Measurements from ENCODE around the gene POLDIP2. TPM values are rescaled to one million over a fixed set of nuclear protein-coding genes. Genes with fewer than 3 reads are reported as not detected.

Gene POLDIP2
- total RNA-seq, 1 donor from 2014 or later, result 119 TPM

DNA sequence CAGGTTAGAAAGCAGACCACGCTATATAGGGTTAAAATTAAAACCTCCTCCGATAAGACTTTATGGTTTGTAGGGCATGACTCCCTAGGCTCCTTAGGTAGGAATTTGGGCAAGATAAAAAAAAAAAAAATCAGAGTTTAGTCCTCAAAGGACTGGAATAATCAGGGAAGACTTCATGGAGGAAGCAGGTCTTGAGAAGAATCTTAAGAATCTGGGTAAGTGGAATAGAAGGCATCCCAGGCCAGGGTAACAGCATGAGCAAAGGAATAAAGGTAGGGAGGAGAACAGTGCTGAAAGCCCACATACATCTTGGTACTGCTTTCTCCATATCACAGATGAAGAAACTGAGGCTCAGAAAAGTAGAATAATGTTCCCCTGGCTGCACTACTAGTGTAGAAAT is 33.2 kb upstream of the POLDIP2 start:
- DNase-seq (ENCODE audit: low spot score), result no peak
- ATAC-seq, result no peak

DNA sequence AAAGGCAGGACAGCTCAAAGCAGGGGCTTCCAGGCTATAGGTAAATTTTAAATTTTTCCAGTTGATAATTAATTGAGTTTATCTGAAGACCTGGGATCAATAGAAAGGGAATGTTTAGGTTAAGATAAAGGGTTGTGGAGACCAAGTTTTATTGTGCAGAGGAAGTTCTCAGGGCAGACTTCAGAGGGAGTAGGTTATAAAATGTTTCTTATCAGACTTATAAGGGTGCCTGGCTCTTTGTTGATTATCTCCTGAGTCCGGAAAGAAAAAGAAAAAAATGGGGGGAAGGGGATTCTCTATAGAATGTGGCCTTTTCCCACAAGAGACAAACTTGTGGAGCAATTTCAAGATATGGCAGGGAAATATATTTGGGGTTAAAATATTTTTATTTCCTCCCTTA is 32.8 kb upstream of the POLDIP2 start:
- no peak for DNase-seq (ENCODE audit: low spot score)
- ATAC-seq, result no peak

DNA sequence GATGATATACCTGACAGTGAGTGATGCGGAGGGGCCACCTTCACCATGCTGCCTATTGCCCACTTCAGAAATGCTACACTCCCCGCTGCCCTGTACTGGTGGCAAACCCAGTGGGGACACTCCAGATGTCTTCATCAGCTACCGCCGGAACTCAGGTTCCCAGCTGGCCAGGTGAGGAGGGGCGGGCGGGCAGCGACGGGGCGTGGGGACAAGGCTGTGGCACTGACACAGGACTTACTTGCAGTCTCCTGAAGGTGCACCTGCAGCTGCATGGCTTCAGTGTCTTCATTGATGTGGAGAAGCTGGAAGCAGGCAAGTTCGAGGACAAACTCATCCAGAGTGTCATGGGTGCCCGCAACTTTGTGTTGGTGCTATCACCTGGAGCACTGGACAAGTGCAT is 30.8 kb upstream of the POLDIP2 start:
- DNase-seq (ENCODE audit: low spot score), result no peak

DNA sequence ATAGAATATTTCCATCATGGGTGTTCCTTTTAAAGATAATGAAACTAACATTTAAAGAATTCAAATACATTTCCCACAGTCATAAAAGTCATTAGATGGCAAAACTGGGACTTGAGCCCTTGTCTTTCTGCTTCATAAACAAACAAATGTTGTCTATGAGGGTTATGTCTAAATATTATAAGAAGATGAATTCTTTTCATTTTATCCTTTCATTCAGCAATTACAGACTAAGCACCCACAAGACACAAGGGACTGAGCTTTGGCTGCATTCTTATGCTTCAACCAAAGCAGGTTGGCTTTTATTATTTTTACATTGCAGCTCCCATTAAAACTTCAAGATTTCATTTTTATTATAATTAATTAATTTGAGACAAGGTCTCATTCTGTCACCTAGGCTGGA is 29.1 kb upstream of the POLDIP2 start:
- ATAC-seq (no peak), DNase-seq (ENCODE audit: low spot score) (no peak)

More for the DNA sequence above, 30.8 kb upstream of the POLDIP2 start:
- no peak for ATAC-seq

GRCh38 chr17:28385406-28385805 is 28.1 kb upstream of the POLDIP2 start:
- DNase-seq (ENCODE audit: low spot score) (no peak), ATAC-seq (no peak)

DNA sequence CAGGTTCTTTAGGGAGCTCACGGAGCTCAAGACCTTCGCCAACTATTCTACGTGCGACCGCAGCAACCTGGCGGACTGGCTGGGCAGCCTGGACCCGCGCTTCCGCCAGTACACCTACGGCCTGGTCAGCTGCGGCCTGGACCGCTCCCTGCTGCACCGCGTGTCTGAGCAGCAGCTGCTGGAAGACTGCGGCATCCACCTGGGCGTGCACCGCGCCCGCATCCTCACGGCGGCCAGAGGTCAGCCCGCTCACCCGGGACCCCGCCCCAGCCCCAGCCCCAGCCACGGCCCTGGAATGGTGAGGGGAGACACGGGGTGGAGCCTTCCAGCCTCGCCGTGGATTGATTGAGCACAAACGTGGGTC is 27.7 kb upstream of the POLDIP2 start:
- ATAC-seq (peak; percentile 51), DNase-seq (ENCODE audit: low spot score) (no peak)

DNA sequence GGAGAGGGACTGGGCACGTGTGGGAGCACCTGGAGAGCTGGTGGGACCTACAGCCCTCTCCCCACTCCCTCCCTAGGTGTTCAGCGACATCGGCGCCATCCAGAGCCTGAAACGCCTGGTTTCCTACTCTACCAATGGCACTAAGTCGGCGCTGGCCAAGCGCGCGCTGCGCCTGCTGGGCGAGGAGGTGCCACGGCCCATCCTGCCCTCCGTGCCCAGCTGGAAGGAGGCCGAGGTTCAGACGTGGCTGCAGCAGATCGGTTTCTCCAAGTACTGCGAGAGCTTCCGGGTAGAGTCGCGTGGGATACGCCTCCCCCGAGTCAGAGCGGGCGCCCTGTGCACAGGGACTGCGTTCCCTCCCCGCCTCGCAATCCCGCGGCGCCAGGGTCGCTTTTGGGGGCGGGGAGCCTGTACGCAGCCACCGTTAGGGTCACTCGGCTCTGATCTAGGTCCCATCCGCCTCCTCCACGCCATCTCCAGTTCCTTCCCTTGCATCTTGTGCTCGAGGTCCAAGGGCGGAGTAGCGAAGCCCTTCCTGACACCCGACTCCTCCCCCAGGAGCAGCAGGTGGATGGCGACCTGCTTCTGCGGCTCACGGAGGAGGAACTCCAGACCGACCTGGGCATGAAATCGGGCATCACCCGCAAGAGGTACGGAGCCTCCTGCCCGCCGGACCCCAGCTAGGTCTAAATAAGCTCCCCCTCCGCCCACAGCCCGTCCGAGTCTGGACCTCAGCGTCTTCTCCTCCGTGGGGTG is 27.1 kb upstream of the POLDIP2 start:
- DNase-seq (ENCODE audit: low spot score) (peak; percentile 84), ATAC-seq (peak; percentile 83)

DNA sequence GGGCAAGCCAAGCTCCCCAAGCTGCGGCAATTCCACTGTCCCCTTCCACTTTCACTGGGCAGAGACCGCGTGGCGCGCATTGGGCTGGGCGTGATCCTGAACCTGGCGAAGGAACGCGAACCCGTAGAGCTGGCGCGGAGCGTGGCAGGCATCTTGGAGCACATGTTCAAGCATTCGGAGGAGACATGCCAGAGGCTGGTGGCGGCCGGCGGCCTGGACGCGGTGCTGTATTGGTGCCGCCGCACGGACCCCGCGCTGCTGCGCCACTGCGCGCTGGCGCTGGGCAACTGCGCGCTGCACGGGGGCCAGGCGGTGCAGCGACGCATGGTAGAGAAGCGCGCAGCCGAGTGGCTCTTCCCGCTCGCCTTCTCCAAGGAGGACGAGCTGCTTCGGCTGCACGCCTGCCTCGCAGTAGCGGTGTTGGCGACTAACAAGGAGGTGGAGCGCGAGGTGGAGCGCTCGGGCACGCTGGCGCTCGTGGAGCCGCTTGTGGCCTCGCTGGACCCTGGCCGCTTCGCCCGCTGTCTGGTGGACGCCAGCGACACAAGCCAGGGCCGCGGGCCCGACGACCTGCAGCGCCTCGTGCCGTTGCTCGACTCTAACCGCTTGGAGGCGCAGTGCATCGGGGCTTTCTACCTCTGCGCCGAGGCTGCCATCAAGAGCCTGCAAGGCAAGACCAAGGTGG is 24.0 kb upstream of the POLDIP2 start:
- DNase-seq (ENCODE audit: low spot score) (peak; percentile 75), ATAC-seq (peak; percentile 75)

- no peak for DNase-seq (ENCODE audit: low spot score)
- peak; percentile 3 for ATAC-seq
Measured at GRCh38 chr17:28379814-28380801, 22.8 kb upstream of the POLDIP2 start.

DNA sequence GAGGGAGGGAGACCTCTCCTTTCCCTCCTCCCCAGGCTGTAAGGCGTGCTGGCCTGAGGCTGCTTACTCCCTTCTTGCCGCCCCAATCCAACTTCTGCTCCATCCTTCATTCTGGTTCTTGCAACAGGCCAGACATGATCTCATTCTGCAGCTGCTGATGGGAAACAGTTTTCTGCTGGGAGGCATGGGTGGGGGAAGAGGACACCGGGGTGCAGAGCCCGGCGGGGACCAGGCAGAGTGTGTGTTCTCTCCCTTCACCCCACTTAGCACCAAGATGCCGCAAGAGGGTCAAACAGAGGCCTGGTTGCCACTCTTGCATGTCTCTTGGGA is 15.6 kb upstream of the POLDIP2 start:
- DNase-seq (ENCODE audit: low spot score) (no peak), ATAC-seq (no peak)

GRCh38 chr17:28372203-28372944 is 15.0 kb upstream of the POLDIP2 start:
- DNase-seq (ENCODE audit: low spot score) (no peak), ATAC-seq (no peak)

GRCh38 chr17:28371245-28372202 is 14.2 kb upstream of the POLDIP2 start, which contains the start of gene SARM1:
Gene SARM1 (plus strand): TSS chr17:28371694. CDS start chr17:28372033, 339 bp downstream.
- DNase-seq (ENCODE audit: low spot score), result peak; percentile 93
- ATAC-seq, result peak; percentile 64

GRCh38 chr17:28370744-28371103 is 13.4 kb upstream of the POLDIP2 start:
- DNase-seq (ENCODE audit: low spot score) (no peak), ATAC-seq (peak; percentile 0)

DNA sequence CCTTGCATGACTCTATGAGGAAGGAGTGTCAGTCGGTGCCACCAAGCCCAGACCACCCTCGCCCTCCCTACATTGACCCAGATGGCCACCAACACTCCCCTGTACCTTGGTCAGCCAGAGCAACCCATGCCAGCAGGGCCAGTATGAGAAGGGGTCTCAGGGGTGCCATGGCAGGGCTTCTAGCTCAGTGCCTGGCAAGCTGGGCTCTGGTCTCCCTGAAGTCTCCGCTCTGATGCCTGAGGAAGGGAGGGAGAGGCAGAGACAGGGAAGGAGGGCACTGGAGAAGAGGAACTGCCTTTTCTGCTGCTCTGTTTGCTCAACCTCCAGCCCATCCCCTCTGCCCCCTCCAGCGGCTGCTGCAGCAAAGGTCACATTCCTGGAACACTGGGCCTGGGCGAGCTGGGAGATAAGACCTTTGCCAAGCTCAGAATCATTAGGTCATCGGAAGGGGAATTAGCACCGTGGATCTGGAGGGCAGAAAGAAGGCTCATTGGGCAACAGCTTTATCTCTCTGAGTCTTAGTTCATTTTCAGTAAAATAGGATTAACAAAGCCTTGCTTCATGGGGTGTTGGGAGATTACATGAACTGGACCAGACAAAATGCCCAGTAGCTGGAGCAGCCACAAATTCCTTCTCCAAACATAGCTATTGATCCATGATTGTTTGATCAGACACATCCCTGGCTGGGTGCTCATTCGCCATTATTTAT is 12.9 kb upstream of the POLDIP2 start, which contains the start of gene VTN:
Gene VTN (minus strand): TSS at position 273 of the 709 bp plus-strand sequence. CDS start 104 bp downstream, at position 169.
- ATAC-seq, result peak; percentile 66
- peak; percentile 94 for DNase-seq (ENCODE audit: low spot score)

GRCh38 chr17:28369684-28370034 is 12.3 kb upstream of the POLDIP2 start:
- DNase-seq (ENCODE audit: low spot score) (no peak), ATAC-seq (peak; percentile 1)

GRCh38 chr17:28368915-28369683 is 11.8 kb upstream of the POLDIP2 start:
- no peak for DNase-seq (ENCODE audit: low spot score)
- no peak for ATAC-seq

DNA sequence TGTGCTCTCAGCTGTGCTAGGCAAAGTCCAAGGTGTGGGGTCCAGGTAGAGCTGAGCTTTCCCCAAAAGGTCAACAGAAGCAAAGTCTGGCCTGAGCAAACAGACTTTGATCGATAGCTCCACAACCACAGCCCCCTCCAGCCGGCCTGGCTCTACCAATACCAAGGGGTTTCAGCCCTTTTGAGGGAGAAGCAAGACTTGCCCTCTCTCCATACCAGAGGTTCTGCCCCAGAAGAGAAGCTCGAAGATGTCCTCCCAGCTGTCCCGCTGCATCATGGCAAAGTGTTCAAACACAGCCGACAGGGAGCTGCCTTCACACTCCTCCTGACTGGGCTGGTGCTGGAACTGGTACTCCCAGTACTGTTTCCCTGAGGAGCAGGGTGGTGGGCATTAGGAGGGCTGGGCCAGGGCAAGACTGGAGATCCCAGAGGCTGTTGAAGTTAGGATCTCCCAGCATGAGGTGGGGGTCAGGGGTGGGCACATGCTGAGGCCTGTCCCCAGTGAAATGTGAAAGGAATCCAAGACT is 11.0 kb upstream of the POLDIP2 start:
- DNase-seq (ENCODE audit: low spot score) (peak; percentile 88), ATAC-seq (peak; percentile 40)
